Activated naive CD4-positive, alpha-beta T cell treated with anti-CD3 and anti-CD28 coated beads, Interleukin-2, amount 50 U/mL, for 16 hours (primary cell): Measurements from ENCODE around the gene CALCR.
"Not testable (repeated sequence)": the region's sequence is repeated elsewhere in the genome, so short reads cannot be mapped to it uniquely, and the experiment has no call there.

Experiments used
- DNase-seq: peaks from one replicate; pipeline ENCODE4 v3.0.0-alpha.2; 2020

The CALCR gene

DNA sequence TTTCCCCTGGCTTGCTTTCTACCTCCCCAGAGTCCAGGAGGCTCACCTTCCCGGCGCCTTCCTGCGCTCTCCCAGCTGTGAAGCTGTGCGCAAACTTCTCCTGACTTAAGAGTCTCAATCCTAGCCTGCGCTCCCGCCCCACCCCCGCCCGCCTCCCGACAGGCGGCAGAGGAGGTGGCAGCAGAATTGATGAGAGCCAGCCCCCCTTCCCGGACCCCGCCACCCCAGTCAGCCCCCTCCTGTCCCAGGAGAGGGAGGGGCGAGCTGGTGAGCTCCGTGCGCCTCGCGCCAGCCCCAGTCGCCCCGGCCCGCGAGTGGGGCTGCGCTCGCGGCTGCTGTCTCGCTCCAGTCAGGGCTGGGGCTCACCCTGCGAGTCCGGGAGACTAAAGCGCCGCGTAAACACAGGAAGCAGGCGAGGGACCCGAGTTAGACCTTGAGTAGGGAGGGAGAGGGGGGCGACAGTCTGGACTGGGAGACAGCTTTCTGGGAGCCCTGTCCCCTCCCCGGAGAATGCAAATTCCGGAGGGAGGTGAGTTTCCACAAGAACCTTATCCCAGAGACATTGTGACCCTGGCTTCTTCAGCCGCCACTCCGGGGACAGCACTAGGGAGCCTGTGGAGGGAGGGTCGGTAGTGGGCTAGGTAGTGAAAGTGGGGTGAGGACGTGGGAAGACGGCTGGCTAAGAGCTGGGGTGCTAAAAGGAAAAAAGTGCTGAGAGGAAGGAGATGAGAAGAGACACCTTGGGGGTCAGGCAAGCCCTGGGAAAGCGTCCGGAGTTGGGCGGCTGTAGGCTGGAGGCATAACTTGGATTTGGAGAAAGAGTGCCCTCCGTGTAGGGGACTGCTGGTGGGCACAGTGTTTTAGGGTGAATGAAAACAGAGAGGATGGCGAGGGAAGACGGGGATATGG, at the start of gene CALCR:
Gene CALCR (minus strand): TSS at position 79 of the 909 bp plus-strand sequence. CDS start 87,743 bp downstream, outside the sequence.
- DNase-seq = no peak

GRCh38 chr7:93623816-93624215, 49.3 kb upstream of the CALCR start:
- no peak for DNase-seq

GRCh38 chr7:93622036-93623033, 47.8 kb upstream of the CALCR start:
- DNase-seq = no peak

DNA sequence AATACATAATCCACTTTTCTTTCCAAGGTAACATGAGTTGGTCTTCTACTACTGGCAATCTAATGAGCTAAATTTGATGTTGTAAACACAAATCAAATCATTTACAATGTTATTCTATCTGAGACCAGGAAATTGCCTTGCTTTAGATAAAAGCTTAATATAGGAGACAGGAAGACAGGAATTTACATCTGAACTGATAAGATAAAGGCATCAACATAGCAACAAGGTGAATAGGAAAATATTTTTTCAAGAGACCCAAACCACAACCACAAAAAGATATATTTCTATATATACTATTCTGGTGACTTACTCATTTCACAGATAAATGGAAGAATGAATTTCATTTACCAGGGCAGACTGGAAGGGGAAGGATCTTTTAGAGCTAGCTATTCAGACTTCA, 46.3 kb upstream of the CALCR start:
- DNase-seq = no peak

DNA sequence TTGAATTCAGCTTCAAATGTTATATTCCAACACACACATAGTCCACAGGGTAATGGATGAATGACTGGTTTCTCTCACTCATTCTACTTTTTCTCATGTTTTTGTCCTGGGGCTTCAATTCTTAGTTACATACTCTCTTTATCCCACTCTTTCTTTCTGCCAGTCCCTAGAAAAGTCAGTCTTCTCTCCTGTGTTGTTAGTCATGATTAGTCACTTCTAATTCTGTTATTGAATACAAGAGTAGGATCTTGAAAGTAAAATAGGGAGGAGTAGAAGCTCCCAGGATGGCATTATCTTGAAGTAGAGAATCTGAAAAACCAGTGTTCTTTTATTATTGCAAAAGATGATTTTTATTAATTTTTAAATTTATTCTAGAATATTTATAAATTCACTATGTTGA, 45.5 kb upstream of the CALCR start:
- DNase-seq = no peak

- no peak for DNase-seq
Measured at GRCh38 chr7:93601363-93601762, 26.8 kb upstream of the CALCR start.

DNA sequence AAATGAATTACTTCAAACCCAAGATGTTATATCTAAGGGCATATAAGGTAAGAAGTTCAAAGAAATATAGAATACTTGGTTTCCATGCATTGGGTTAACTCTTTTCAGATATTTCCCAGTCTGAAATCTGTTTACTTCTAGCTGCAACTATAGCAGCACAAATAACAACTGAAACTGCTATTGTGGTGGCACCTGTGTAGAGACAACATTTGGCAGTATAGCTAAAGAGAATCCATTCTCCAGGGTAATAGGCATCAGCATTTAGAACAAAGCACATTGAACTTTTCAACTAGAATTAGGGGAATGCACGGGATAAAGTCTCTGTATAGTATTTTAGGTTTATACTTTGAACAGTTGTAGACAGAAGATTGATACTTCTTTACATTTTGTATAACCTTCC, 19.7 kb upstream of the CALCR start:
- DNase-seq = no peak

- DNase-seq = no peak
Measured at GRCh38 chr7:93592588-93593266, 18.2 kb upstream of the CALCR start.

GRCh38 chr7:93591224-93592050, 16.9 kb upstream of the CALCR start:
- not testable (repeated sequence) for DNase-seq

DNA sequence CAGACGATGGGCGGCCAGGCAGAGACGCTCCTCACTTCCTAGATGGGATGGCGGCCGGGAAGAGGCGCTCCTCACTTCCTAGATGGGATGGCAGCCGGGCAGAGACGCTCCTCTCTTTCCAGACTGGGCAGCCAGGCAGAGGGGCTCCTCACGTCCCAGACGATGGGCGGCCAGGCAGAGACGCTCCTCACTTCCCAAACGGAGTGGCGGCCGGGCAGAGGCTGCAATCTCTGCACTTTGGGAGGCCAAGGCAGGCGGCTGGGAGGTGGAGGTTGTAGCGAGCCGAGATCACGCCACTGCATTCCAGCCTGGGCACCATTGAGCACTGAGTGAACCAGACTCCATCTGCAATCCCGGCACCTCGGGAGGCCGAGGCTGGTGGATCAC, 11.9 kb upstream of the CALCR start:
- not testable (repeated sequence) for DNase-seq

GRCh38 chr7:93585694-93586478, 11.4 kb upstream of the CALCR start:
- not testable (repeated sequence) for DNase-seq

GRCh38 chr7:93579431-93579830, 4.9 kb upstream of the CALCR start:
- no peak for DNase-seq

DNA sequence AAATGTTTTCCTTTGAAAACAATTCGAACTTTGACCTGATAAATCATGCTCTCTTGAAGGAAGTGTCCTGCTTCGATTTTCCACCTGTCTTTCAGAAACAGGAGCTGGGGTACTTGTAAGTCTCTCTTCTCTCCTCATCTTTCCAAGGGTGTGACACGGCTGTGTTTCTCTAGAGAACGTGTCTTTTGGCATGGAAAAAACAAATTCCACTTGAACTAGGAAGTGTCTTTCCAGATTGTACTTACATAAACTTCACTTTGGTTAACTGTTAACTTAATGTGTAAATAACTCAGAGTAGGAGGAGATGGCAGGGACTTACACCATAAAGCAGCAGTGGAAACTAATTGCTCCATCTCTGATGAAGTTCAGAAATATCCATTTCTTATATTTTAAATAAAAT, 4.2 kb upstream of the CALCR start:
- DNase-seq = no peak

- DNase-seq = no peak
Measured at GRCh38 chr7:93575555-93576399, 1.3 kb upstream of the CALCR start.

- no peak for DNase-seq
Measured at GRCh38 chr7:93574269-93574645, 267 bp downstream of the CALCR start.

- no peak for DNase-seq
Measured at GRCh38 chr7:93569189-93569588, 5.3 kb downstream of the CALCR start.

DNA sequence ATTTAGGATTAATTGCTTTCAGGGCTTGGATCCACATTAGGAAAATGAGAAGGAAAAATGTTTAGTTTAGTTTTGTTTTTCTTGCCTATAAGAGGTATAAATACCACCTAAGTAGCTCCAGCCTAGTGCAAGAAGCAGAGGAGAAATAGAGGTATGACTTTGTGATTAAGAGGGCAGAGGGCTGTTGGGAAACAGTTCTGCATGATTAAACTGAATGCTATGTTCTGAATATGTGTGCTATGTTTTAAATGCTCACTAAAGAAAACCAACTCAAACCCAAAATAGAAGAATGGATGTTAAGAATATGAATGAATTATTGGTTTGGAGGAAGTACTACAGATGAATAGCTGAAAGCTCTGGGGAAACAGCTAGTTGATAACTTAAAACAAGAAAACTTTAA, 7.6 kb downstream of the CALCR start:
- no peak for DNase-seq

GRCh38 chr7:93563584-93563983, 10.9 kb downstream of the CALCR start:
- DNase-seq = no peak

GRCh38 chr7:93562936-93563335, 11.6 kb downstream of the CALCR start:
- DNase-seq = no peak

DNA sequence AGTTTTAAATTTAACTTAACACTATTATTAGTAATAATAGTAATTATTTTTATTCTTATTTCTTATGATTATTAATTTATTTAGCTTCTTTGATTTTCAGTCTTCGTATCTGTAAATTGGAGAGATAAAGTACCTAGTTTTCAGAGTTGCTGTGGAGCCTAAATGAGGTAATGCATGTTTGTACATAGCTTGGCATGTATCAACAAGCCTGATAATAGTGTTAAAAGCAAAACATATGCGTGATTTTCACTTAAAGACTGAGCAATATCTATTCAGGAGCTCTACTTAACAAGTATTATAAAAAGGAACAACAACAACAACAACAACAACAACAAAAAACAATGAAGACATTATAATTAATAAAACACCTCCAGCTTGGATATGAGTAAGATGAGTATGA, 12.4 kb downstream of the CALCR start:
- no peak for DNase-seq
